GM10847 (cell line): ENCODE measurements around the gene SLC15A3.

Experiments
- POLR2A ChIP-seq: IDR thresholded peaks from 2 replicates; pipeline ENCODE4 v1.6.1; 2011; ENCODE audit not compliant: insufficient read length; ENCODE audit errors: extremely low read depth

The SLC15A3 gene

DNA sequence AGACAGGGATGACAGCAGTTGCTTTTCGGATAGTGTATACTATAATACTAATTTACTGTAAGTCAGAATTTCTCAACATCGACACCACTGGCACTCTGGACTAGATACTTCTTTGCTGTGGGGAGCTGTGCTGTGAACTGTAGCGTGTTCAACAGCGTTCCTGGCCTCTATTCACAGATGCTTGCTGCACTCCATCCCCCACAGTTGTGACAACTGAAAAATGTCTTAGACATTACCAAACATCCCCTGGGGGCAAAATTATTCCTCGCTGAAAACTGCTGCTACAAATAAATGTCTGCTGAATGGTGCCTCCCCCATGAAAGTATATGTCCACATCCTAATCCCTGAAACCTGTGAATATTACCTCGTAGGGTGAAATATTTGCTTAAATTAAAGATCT, 7.5 kb upstream of the SLC15A3 start:
- no peak for TF ChIP-seq POLR2A

DNA sequence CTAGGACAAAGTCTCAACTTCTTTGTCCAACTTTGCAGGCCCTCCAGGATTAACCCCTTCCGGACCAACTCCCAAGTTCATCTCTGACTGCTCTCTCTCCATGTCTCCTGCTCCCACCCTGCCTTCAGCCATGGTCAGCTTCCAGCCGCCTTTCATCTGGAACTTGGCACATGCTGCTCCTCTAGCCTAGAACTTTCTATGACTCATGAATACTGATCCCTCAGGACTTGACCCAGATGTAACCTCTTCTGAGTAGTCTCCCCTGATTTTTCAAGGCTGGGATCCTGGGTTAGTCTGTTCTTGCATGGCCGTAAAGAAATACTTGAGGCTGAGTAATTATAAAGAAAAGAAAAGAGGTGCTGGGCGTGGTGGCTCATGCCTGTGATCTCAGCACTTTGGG, 5.2 kb upstream of the SLC15A3 start:
- TF ChIP-seq POLR2A, result no peak

DNA sequence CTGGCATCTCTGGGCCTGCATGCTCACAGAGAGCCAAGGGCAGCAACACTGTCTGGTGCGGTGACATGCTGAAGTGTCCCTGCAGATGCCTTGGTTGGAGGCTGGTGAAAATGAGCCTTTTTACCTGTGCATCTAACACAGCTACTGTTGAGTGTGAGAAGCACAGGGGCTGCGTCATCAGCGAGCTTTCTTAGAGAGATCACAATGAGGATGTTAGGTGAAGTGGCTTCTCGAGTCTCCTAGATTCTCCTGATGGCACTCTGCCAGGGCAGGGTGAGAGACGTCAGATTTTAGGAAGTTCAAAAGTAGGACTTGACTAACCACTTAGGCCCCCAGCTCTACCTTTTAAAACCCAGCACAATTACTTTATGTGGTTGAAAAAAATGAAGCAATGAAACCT, 3.6 kb upstream of the SLC15A3 start:
- TF ChIP-seq POLR2A, result no peak

DNA sequence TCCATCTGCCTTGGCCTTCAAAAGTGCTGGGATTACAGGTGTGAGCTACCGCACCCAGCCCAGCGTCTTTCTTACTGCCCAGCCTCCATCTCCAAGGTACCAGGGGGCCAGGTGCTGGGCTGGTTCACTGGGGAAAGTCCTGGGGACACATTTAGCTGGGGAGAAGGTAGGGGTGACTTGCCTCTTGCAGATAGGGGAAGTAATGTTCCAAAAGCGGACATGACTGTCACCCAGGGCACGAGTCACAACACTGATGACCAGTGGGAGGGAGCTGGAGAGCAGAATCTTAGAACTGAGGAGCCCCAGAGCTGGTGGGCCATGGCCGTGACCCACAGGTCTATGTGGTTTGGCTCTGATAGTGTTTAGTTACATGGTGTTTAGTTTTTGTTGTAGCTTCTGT, 2.4 kb upstream of the SLC15A3 start:
- no peak for TF ChIP-seq POLR2A

DNA sequence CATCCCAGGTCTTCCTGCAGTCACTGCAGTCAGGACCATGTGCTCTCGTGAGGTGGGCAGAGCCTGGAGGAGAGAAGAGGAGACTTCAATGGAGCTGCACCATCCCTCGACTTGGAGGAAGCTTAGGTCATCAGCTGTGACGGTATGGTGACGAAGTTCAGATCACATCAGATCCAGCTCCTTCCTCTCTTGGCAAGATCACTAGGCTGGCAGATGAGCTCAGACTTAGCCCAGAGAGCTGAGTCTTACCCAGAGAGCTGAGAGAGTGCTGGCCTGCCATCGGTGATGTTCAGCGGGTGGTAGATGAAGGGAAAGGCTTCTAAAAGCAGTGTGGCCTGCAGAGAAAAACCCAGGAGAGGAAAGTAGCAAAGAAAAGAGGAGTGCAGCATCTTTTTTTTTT, 1.8 kb upstream of the SLC15A3 start:
- no peak for TF ChIP-seq POLR2A

DNA sequence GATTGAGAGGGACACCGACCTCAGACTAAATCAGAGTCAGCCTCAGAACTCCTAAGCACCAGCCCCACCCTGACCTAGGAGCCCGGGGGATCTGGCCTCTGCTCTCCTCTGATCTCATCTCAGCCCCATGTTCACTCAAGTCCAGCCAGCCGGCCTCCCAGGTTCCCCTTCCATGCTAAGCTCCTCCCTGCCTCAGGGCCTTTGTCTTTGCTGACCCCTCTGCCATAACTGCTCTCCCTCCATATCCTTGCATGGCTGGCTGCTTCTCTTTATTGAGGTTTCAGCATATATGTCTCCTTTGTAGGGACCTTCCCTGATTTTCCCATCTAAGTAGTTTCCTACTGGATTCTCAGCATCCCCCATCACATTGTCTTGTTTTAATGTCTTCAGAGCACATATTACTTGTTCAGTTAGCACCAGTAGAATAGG, 780 bp upstream of the SLC15A3 start:
- no peak for TF ChIP-seq POLR2A

DNA sequence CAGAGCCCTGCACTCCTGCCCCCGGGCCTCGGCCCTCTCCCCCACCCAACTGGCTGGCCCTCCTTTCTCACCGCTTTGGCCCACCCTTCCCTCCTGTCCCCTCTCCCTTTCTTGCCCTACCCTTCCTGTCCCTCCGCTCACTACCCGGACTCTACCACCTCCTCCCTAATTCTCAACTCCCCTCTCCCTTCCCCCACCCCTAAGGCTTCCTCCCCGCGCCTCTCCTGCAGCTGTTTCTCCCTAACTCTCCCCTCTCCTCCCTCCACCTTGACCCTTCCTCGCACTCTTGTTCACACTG, 421 bp downstream of the SLC15A3 start:
- no peak for TF ChIP-seq POLR2A

DNA sequence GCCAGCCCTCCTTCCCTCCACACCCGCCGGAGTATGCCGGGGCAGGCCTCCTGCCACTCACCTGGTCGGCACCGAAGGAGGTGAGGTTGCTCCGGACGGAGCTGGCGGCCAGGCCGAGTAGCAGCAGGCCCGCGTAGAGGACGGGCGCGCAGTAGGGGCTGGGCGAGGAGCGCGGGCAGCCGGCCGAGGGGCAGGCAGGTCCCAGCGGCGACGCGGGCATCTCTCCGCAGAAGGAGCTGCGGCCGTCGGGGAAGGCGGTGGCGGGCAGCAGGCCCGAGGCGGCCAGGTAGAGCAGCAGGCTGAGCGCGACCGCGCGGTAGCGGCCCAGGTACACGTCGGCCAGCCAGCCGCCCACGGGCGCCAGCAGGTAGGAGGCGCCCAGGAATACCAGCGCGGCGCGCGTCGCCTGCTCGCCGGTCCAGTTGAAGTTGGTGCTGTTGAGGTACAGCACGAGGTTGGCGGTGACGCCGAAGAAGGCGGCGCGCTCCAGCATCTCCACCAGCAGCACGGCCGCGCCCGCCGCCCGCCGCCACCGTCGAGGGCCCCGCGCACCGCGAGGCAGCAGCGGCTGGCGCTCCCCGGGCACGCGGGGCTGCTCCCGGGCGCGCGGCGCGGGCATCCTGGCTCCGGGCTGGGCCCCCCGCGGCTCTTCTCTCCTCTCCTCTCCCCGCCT, 907 bp downstream of the SLC15A3 start:
- TF ChIP-seq POLR2A, result no peak

DNA sequence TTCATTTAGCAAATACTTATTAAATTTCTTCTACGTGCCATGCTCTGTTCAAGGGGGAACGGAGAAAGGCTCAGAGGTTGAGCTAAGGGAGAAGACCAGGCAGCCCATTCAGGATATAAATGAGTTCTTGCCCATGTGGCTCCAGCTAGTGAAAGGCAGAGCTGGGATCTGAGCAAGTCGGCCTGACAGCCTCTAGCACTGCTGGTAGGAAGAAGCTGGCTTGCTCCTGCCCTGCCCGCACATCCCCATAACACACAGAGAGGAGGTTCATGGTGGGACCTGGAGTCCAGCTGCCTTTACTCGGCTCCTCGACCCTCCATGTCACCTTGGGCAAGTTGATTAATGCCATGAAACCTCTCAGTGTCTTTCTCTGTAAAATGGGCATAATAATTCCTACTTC, 2.0 kb downstream of the SLC15A3 start:
- no peak for TF ChIP-seq POLR2A

DNA sequence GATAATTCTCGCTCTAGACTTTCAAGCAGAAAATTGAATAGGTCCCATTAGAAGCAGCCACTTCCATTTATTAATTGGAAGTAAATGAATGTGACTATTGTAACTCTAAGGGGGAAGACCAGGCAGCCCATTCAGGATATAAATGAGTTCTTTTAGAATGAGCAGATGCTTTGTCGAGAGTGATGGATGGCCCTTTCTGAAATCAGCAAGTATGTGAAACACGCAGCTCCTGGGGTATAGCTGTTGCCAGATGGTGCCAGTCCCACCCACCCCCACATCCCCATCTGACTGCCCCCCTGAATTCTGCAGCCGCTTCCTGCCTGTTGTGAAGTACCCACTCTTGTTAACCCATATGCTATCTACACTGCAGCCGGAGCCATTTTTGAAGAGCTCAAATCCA, 3.7 kb downstream of the SLC15A3 start:
- TF ChIP-seq POLR2A, result no peak

DNA sequence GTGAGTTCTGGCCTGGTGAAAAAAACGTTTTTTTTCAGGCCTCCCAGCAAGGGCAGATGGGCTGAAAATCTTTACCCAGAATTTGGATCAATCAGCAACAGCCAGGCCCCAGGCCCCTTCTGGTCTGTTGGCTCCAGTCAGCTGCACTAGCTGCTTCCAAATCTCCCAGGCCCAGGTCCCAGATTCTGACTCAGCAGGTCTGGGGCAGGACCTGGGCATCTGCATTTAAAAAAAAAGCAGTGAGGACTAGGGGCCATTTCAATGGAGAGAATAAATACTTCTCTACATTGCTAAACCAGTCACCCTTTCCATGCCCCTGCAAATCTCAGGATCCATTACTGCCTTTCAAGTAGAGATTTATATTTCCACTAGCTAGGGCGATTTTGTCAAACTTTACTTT, 4.3 kb downstream of the SLC15A3 start:
- no peak for TF ChIP-seq POLR2A

DNA sequence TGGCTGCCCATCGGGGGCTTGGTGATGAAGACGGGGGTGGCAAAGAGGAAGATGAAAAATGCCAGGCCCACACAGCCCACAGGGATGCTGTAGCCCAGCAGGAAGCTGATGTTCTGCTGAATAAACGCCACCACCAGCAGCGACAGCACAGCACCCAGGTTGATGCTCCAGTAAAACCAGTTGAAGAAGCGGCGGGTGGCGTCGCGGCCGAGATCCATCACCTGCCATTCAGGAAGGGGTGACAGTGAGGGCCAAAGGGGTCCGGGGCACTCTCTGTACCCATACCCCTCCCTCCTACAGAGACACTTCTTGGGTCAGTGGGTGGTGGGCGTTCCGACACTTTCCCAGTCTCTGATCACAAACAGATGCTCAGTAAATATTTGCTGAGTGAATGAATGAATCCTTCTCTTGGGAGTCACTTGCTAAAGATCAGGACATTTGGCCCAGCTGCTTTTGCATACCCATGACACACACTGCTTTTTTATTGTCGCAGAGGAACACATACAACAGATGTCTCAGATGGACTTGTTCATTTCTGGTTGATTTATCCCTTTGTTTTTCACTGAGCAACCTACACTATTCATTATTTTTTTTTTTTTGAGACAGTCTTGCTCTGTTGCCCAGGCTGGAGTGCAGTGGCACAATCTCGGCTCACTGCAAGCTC, 5.2 kb downstream of the SLC15A3 start:
- TF ChIP-seq POLR2A, result no peak

DNA sequence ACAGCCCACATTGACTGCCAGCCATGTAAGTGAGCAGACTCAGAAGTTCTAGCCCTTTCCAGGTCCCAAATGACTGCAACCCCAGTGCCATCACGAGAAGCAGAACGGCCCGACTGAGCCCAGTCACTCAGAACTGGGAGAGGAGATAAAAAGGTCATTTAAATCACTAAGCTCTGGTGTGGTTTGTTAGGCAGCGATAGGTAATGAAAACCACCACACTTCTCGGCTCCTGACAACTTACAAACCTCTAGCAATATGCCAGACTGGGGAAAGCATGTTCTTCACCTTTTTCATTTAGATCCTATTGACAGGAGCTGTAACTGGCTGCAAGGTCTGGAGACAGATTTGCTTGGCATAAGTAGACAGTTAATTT, 6.7 kb downstream of the SLC15A3 start:
- TF ChIP-seq POLR2A, result no peak

DNA sequence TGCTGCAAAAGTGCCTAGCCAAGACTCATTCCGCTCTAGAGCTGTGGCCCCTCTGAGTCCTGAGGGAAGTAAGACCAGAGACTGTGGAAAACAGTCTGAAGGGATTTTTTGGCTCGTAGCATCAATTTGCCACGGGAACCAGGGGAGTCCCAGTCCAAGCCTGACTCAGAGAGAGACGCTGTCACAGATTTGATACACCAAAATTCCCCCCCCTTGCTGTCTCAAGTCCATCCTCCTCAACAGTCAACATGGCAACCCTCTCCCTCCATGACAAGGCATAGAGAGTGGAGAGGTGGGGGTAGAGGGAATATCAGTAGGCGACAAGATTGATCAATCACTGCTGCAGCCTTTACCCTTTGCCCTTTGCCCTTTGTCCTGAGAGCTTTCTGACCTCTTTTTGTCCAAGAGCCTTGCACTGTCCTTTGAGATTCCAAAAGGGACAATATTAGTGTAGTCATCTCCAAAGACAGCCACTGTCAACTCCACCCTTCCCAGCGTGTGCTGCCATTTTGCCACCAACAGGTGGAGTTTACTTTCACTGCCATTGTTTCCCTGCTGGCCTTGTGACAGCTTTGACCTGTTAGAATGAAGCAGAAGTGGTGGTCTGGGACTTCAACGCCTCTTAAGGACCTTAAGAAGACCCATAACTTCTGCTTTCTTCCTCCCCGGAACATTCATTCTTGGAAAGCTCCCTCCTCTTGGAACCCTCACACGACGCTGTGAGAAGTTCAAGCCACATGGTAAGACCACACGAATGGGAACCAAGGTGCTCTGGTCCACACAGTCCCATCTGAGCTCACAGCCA, 7.3 kb downstream of the SLC15A3 start:
- no peak for TF ChIP-seq POLR2A

DNA sequence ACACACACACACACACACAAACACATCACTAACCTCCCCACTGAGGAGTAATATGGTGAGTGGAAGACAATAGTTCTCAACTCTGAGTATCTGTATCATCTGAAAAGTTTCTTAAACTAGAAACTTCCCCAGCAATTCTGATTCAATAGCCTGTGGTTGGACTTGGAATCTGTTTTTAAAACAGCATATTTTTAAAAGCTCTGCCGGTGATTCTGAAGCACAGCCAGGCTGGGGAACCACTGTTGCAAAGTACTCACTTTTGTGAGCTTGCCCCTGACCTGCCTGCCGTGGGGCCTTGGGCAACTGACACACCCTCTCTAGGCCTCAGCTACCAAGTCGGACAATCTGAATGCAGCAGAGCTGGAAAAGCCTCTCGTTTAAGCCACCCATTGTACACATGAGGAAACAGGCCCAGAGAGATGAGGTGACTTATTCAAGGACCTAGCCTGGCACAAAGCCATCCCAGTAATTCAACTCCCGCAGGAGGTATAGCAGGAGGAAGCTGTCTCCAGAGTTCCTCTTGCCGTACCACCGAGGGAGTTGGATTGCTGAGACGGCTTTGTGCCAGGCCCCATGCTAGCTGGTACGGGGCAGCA, 8.9 kb downstream of the SLC15A3 start:
- TF ChIP-seq POLR2A, result no peak

DNA sequence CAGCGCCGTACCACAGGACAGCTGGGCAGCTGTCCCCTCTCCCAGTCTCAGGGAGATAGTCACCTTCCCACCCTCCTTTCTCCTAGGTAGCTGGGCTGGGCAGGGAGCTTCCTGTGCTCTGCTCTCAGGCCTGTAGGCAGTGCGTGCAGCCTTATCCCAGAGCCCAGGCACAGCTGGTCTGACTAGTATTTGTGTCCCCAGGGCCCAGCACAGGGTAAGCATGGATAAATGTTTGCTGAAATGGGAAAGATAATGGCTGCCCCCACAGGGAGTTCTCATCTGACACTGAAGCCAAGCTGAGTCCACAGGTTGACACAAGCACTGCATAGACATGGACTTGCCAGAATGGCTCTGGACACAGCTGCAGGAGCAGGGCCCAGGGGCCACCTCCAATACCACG, 9.8 kb downstream of the SLC15A3 start:
- TF ChIP-seq POLR2A, result no peak
